Measurements from ENCODE around the gene SH3YL1.

DNA sequence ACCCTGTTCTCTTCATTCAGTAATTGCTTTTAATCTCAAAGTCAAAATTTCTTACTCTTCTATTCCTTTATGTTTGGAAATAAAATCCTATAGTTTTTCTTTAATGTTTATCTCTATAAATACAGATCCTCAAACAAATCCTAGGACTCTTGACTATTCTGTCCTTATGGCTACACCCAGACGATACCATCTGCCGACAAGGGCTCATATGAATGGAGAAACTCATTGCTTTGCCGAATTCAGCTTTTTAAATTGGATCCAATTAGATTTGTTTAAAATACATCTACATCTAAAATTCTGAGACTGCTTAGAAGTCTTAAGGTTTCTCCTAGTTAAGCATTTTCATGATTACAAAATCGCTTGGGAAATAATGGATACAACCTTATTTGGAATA, 15.1 kb upstream of the SH3YL1 start:
- TF ChIP-seq, protein P1, sequence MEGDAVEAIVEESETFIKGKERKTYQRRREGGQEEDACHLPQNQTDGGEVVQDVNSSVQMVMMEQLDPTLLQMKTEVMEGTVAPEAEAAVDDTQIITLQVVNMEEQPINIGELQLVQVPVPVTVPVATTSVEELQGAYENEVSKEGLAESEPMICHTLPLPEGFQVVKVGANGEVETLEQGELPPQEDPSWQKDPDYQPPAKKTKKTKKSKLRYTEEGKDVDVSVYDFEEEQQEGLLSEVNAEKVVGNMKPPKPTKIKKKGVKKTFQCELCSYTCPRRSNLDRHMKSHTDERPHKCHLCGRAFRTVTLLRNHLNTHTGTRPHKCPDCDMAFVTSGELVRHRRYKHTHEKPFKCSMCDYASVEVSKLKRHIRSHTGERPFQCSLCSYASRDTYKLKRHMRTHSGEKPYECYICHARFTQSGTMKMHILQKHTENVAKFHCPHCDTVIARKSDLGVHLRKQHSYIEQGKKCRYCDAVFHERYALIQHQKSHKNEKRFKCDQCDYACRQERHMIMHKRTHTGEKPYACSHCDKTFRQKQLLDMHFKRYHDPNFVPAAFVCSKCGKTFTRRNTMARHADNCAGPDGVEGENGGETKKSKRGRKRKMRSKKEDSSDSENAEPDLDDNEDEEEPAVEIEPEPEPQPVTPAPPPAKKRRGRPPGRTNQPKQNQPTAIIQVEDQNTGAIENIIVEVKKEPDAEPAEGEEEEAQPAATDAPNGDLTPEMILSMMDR (IDR thresholded peaks at IDR 0.05): no peak
- no peak for TF ChIP-seq POLR2AphosphoS5 (IDR thresholded peaks at IDR 0.05)
- TF ChIP-seq POLR2A (IDR thresholded peaks at IDR 0.05): no peak
- no peak for TF ChIP-seq EP300 (IDR thresholded peaks at IDR 0.05; ENCODE audit: low read depth)
